ENCODE measurements around the gene FKBP15. TPM values are rescaled to one million over a fixed set of nuclear protein-coding genes. Genes with fewer than 3 reads are reported as not detected.

FKBP15 gene
- total RNA-seq, 1 experiment from 2014 or later: 18.5 TPM

GRCh38 chr9:113129884-113130283 is 91.2 kb downstream of the FKBP15 start:
- no peak overlapping the region for H4K8ac ChIP-seq (replicated peaks; ENCODE audit: insufficient read length, low read depth, low read length)
- no peak overlapping the region for H2AK5ac ChIP-seq (ENCODE audit: insufficient read length, low read length)
- H2AFZ ChIP-seq (ENCODE audit: low read length): no peak overlapping the region
- Mint-ChIP-seq H3K4me1 (peaks cover 0 to 12% of the 10 kb centered on the region in 2 experiments; a peak in 2 of 4 replicates), H3K27ac (no peak overlapping the region), H3K4me3 (no peak overlapping the region), H3K9me3 (peaks cover 7 to 27% of the 10 kb centered on the region in 2 experiments; a peak in 4 of 5 replicates), H3K36me3 (ENCODE audit: insufficient read depth in 1 of 3, low read depth in 3 of 3) (no peaks in the 10 kb centered on the region; a peak in 1 of 7 replicates), H3K27me3 (ENCODE audit: low read depth) (peaks cover 10% of the 10 kb centered on the region)
- H3K56ac ChIP-seq (ENCODE audit: insufficient read length, low read depth, low read length): no peak overlapping the region
- H3K14ac ChIP-seq (ENCODE audit: insufficient read depth, low read length): no peak overlapping the region
- H3K27me3 ChIP-seq (ENCODE audit: insufficient read depth, low read length): no peaks in the 10 kb centered on the region
- no CpG with 5 or more reads among the region's 4 CpGs for WGBS (ENCODE audit: extremely low coverage, insufficient read length, low lambda C conversion rate)
- no peak for DNase-seq
- no peak overlapping the region for H2BK15ac ChIP-seq (ENCODE audit: low read depth, low read length)
- no peak overlapping the region for H3K23ac ChIP-seq (ENCODE audit: insufficient read length, low read depth, low read length)
- H3K23me2 ChIP-seq (ENCODE audit: insufficient read length, low read depth, low read length, poor library complexity, severe bottlenecking): no peaks in the 10 kb centered on the region
- no peak overlapping the region for H3T11ph ChIP-seq (ENCODE audit: low read length)
- no peaks in the 10 kb centered on the region for H3K79me1 ChIP-seq (ENCODE audit: insufficient read depth, low read depth, low read length, poor library complexity, severe bottlenecking)
- H2BK12ac ChIP-seq (ENCODE audit: insufficient read length, low read depth, low read length): no peak overlapping the region
- H3K4me2 ChIP-seq (ENCODE audit: insufficient read depth, insufficient read length, low read length): no peak overlapping the region
- H4K20me1 ChIP-seq (ENCODE audit: control insufficient read depth, insufficient read depth, insufficient read length): no peaks in the 10 kb centered on the region
- H2BK120ac ChIP-seq (ENCODE audit: low read depth, low read length, poor library complexity, severe bottlenecking): no peak overlapping the region
- no peak overlapping the region for H2BK5ac ChIP-seq (ENCODE audit: insufficient read length, low read length)
- H4K91ac ChIP-seq (ENCODE audit: insufficient read length, low read depth, low read length): no peak overlapping the region
- H3K79me2 ChIP-seq (ENCODE audit: insufficient read depth, low read length): no peaks in the 10 kb centered on the region
- H3K18ac ChIP-seq (ENCODE audit: insufficient read length, low read depth, low read length): no peak overlapping the region
- H2BK20ac ChIP-seq (ENCODE audit: low read depth, low read length, poor library complexity, severe bottlenecking): no peak overlapping the region
- no peak overlapping the region for H4K5ac ChIP-seq (ENCODE audit: insufficient read length, low read depth, low read length)
- H3K9me3 ChIP-seq (ENCODE audit: control insufficient read depth, low read depth, low read length): no peaks in the 10 kb centered on the region
- no peak overlapping the region for H3K27ac ChIP-seq (ENCODE audit: insufficient read length, low read depth, low read length)
- H3K4ac ChIP-seq (ENCODE audit: low read depth, low read length): no peak overlapping the region
- H3K4me1 ChIP-seq (ENCODE audit: insufficient read depth, low read length): no peaks in the 10 kb centered on the region; the same call in 1 of the 2 replicates
- H3K9ac ChIP-seq (ENCODE audit: extremely low read depth, insufficient read length, low read length): no peak overlapping the region
- TF ChIP-seq CTCF (conservative IDR thresholded peaks at IDR 0.05): no peak
